HS-5 (cell line): ENCODE data around the gene ESR1.
"Not testable (repeated sequence)": the region's sequence is repeated elsewhere in the genome, so short reads cannot be mapped to it uniquely, and the experiment has no call there.

Experiments used
- DNase-seq: peaks from one replicate; pipeline ENCODE4 v3.0.0-alpha.2; 2012; ENCODE audit warnings: low read depth

The ESR1 gene

DNA sequence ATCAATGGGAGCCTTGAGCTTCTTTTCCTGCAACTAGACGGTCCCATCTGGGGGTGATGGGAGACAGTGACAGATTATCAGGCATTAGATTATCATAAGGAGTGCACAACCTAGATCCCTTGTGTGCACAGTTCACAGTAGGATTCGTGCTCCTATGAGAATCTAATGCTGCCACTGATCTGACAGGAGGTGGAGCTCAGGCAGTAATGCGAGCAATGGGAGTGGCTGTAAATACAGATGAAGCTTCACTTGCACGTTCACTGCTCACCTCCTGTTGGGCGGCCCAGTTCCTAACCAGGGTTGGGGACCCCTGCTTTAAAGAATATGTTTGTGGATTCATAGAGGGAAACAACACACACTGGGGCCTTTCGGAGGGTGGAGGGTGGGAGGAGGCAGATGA is 180.7 kb downstream of the ESR1 start:
- DNase-seq, result not testable (repeated sequence)

DNA sequence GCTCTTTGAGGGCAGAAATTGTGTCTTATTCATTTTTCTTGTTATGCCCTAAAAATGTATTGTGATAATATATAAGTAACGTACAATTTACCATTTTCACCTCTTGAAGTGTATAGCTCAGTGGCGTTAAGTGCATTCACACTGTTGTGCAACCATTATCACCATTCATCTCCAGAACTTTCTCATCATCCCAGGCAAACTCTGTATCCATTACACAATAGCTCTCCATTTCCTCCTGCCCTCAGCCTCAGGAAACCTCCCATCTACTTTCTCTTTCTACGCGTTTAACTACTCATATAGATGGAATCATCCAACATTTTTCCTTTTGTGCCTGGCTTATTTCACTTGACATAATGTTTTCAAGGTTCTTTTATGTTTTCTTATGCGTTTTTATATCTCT is 184.6 kb downstream of the ESR1 start:
- DNase-seq, result no peak

DNA sequence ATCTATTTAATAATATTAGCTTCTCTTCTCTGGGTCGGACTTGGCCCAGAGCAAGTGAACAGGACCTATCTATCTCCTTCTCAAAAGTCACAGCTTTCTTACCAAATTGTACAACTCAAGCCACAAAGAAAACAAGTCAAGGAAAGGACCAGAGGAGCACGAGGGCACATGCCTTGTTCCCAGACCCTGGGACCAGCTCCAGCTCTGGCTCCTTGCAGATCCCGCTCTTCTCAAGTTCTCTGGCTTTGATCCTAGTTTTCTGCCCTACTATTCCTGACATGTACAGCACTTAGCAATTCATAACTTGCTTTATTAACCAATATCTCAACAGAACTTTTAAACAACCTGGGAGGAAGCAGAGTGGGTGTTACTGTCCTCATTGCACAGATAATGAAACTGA is 185.9 kb downstream of the ESR1 start:
- DNase-seq, result no peak

DNA sequence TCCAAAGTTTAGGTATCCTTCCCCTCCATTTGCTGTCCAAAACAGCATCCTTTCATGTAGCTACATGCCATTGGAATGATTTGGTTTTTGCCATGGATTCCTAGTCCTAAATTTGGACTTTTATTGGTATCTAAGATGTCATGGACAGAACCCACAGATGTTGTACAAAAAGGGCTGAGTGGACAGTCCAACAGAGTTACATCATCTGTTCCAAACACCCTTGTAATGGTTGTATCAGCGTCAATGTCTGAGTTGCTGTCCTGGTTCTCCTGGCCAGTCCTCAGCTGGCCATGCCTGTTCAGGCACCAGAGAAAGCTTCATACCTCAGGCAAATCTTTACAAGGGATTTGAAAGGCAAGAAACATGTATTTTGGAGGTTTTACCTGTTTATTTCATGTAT is 191.3 kb downstream of the ESR1 start:
- no peak for DNase-seq

DNA sequence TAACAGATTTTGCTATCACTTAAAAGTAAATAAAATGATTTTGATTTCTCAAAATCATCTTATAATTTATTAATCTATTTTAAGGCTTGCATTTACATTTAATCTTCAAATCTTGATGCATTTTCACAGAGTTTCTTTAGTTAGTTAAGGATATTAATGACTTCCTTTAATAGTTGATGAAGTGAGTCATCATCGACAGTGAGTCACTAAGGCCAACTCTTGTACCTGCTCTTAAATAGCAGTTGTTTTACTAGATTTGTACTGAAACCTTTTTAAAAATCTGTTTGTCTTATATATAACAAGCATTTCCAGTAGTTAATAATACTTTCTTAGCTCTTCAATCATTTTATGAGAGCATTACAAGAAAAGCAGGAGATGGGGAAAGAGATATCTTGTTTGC is 191.7 kb downstream of the ESR1 start:
- DNase-seq, result no peak

DNA sequence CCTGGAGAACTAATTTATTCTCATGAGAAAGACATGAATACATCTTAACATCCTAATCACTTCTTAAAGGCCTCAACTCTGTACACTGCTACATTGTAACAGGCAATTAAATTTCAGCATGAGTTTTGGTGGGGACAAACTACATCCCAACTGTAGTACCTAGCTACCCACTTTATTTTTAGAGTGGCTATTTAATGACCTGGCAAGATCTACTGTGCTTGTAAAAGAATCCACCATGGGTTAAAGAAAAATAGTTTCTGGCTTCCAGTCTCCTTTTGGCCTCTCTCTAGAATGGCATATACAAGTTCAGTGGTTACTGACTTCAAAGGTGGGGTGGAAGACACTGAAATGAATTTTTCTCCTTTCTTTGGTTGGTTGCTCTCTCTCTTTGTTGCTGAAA is 193.9 kb downstream of the ESR1 start:
- no peak for DNase-seq

DNA sequence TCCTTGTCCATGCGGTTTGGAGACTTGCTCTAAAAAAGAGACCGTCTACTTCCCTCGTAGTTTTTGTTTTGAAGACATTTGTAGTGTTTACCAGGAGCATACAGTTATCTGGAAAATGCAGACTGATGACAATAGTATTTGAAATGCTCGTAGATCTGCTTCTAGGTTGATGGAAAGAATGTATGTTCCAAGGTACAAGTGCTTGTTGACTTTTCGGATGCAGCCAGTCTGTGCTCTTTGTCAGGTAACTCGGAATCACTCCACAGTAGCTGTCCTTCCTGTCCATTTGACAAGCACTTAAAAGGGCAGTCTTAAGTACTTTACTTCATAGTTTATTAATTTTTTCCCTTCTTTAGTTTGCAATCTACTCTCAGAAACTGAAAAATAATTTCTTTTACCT is 194.8 kb downstream of the ESR1 start:
- DNase-seq, result no peak

DNA sequence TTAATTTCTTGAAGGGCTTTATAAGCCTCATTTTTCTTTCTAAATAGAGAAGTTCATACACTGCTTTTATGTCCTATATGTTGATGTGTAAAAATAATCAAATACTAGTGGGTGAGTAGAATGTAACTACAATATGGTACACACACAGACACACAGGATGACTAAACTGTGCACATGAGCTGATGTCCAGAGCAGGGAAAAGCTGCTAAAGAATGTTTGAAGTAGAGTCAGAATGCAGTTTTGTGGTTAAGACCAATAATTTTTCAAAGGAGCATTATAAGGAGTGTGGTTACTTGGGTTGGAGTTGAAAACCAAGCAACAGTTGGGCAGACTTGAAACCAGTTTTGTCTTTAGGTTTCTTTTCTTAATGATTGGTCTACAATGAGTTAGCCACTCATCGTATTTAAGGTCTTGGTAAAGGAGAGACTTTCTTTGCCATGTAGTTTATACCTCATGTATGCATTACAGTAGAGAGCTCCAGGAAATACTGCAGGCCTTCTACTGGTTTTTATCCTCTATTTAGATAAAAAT is 196.6 kb downstream of the ESR1 start:
- no peak for DNase-seq

DNA sequence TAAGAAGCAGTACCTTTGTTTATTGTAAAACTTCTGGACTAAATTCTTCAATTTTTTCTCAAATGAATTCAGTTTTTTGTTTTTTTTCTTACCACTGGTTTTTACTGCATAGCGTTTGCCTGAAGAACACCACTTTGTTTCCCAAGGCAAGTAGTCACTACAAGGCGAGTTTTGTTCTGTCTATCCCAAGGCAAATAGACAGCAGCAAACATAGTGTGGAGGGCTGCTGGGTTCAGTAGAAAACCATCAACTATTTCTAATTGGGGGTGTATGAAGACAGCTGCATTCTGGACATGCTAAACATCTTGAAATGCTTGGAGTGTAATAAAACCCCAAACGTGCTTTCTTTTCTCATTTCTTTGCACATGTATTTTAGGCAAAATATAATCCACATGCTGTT is 197.4 kb downstream of the ESR1 start:
- no peak for DNase-seq

DNA sequence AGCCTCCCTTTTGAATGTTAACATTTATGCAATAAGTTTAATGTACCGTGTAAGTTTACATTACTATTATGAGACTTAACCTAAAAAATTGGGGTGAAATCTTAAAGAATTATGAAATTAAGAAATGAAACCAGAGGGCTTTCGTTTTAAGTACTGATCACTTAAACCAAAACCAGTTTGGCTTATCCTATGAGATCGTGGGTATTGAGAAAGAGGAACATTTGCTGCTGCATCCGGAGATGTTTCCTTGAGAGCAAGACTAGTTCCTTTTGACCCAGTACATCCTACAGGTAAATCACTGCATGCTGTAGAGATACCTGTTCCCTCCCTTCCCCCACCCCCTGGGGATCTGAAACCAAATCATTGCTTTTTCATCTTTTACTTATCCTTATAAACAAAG is 201.3 kb downstream of the ESR1 start:
- no peak for DNase-seq

DNA sequence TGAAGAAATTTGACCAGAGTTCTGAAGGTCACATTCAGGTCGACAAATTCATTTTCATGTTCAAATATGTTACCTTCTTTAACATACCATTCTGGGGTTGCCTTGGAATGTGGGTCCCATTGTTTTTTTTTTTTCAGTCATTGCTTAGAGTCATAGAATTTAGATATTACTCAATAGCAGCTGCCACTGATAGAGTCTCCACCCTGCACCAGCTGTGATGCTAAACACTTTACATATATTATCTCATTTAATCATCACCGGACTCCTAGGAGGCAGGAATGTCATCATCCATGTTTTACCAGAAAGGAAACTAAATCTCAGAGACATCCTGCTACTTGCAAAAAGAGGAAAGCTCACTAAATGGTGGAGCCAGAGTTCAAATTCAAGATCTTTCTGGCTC is 204.7 kb downstream of the ESR1 start:
- DNase-seq, result no peak

DNA sequence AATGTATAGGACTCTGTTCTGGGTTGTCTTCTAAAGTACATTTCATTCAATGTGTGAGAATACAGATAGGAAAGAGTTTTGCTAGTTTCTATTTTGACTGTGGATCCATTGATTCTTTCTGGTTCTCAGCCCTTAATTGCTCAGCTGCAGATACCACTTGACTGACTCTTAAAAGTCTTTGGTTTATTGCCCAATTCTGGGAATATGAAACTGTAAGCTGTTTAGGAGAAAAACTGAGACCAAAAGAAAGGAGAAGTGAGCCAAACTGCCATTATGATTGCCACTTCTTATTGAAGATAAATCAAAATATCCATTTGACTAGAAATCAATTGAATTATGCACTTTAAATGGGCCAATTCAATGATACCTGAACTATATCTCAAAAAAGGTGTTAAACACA is 211.4 kb downstream of the ESR1 start:
- no peak for DNase-seq

DNA sequence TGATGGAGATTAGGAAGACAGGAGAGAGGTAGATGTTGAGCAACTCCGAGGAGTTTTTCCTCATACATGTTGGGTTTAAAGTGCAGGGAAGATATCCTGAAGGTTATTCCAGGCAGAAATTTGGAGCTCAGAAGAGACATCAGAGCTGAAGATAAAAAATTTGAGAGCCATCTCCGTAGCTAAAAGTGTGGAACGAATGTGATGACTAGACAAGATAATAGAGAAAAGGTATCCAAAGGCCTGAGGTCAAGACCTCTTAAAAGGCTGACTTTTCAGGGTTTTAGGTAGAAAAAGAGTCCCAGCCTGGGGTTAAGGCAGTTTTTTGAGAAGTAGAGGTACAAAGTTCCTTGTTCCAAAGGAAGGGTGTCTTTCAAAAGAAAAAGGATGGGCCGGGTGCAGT is 214.8 kb downstream of the ESR1 start:
- no peak for DNase-seq

DNA sequence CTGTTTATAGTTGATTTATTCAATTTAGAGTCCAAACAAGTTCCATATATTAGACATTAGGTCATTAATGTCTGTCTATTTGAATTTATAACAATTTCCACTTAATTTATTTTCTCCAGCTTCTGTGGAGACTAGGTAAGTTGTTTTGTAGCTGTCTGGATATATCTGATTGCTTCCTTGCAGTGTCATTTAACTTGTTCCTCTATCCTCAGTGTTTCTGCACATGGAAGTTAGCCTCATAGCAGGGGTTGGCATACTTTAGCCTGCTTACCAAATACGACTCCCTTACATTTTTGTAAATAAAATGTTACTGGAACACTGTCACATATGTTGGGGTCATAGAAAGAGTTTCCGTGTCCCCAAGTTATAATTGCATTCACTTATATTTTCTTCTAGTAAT is 216.1 kb downstream of the ESR1 start:
- no peak for DNase-seq

DNA sequence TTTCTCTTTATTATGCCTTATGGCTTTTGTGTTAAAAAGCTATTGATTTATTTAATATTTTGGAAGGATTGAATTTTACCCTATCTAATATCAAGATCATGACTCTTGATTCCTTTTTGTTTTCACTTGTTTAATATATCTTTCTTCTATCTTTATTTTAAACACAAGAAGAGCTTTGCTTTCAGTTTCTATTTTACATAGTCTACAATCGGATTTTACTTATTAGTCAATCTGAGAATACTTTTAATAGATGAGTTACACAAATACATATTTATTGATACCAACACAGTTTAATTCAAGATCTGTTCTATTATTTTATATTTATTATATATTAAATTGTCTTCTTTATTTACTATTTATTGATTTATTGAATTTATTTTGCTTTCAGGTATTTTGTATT is 218.8 kb downstream of the ESR1 start:
- DNase-seq, result no peak

DNA sequence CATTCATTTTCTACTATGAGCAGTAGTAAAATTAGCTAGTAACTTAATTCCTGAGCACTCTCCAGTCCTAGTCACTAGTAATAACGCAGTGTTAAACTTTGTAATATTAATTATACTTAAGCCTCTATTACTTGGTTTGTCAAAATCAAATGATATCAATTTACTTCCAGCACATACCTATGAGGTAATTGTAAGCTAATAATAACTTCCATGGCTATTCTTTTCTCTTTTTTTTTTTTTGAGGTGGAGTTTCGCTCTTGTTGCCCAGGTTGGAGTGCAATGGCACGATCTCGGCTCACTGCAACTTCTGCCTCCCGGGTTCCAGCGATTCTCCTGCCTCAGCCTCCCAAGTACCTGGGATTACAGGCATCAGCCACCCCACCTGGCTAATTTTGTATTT is 219.3 kb downstream of the ESR1 start:
- DNase-seq, result not testable (repeated sequence)

DNA sequence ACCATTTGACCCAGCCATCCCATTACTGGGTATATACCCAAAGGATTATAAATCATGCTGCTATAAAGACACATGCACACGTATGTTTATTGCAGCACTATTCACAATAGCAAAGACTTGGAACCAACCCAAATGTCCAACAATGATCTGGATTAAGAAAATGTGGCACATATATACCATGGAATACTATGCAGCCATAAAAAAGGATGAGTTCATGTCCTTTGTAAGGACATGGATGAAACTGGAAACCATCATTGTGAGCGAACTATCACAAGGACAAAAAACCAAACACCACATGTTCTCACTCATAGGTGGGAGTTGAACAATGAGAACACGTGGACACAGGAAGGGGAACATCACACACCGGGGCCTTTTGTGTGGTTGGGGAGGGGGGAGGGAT is 226.3 kb downstream of the ESR1 start:
- DNase-seq, result not testable (repeated sequence)

DNA sequence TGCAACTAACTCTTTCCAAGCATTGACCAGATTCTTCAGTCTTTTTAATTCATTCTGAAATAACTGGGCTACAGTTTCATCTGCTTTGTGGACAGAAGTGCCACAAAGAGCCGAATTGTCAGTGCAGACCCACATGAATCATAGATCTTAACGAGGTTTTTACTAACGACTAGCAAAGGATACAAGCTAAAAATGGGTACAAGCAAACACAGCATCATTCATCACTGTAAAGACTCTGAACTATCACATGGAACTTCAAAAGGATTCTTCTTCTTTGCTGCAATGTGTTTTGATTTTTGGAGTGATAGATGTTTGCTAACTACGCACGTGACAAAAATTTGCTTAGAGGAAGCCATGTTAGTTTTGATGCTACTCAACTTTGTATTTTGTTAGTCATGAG is 227.1 kb downstream of the ESR1 start:
- no peak for DNase-seq

DNA sequence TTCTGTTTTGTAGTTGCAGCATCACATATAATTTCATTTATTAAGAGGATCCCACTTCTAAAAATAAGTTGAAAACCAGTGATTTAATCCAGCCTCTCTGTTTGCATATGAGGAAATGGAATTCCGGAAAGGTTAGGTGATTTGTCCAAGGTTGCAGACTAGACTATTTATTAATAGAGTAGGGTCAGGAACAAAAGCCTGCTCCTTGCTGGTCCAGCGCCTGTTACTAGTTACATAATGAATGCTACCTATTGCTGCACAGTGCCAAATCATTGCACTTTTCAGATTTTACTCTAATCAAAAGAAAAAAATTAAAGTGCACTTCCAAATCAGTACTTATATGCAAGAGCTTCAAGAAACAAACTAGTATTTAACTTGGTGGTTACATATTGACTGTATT is 238.6 kb downstream of the ESR1 start:
- DNase-seq, result no peak

DNA sequence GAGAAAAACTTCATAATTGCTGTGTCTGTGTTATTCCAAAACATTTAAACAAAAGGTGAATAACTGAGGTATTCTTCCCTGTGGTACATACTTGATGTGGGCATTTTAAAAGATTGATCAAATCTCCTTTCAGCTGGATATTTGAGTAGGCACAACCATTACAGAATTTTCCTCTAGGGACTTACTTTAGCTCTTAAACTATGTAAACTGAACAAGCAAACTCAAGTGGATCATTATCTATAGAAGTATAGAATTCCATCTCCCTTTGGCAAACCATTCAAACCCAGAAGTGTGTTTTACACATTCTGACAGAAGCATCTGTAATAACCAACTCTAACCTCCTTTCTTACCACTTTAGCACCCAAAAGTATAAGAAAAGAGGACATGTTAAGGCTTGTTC is 241.4 kb downstream of the ESR1 start:
- DNase-seq, result no peak

DNA sequence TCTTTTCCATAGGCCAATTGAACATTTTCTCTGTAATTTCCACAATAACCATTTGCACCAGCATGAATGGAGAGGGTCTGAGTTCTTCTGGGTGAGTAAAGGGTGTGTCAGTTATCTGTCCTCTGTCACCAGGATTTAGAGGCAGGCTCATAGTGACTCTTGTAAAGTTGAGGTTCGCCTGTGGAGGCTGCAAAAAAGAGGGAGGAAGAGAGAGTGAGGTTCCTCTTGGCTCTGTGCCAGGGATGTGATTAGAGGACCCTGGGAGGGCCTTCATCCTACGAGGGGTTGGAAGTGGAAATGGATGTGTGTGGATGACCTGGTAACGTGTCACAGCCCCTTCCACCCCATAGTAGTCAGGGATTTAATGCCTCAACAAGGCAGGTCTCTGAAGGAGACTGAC is 242.0 kb downstream of the ESR1 start:
- no peak for DNase-seq

DNA sequence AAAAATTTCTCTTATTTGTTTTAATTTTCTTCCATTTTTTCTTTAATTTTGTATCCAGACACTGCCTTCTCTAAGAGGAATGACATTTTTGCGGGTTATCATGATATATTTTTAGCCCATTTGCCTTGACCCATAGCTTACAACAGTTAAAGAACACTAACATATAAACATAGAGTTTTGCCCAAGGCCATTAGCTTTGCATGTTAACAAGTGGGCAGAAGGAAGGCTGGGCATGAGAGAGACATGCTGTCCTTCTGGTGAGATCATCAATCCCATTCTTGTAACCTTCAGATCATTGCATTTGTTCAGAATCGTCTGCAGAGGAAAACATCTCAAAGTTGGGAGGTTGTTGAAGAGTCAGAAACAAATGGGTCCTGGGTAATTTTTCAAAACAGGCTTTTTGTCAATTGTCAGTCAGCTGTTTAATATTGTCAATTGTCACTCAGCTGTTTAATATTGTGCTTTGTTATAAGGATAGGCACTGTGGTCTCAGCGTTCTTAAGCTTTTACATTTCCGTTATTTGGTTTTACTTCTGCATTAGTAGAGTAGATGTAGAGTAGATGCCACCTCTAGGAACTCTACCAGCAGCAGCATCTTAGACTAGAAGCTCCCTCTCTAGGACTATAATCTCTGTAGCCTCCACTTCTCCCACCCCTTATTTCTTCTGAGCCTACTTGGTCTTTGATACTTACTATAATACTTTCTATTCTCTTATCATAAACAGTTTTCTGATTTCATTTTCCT is 243.1 kb downstream of the ESR1 start:
- DNase-seq, result no peak

DNA sequence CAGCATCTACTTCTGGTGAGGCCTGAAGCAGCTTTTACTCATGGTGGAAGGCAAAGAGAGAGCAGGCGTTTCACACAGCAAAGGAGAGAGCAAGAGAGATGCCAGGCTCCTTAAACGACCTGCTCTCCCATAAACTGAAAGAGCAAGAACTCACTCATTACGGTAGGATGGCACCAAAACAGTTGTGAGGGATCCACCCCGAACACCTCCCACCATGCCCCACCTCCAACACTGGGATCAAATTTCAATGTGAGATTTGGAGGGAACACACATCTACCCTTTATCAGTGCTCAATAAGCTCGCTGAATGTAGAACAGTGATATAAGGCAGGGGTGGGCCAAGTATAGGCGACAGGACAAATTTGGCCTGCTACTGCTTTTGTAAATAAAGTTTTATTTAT is 244.6 kb downstream of the ESR1 start:
- DNase-seq, result no peak

DNA sequence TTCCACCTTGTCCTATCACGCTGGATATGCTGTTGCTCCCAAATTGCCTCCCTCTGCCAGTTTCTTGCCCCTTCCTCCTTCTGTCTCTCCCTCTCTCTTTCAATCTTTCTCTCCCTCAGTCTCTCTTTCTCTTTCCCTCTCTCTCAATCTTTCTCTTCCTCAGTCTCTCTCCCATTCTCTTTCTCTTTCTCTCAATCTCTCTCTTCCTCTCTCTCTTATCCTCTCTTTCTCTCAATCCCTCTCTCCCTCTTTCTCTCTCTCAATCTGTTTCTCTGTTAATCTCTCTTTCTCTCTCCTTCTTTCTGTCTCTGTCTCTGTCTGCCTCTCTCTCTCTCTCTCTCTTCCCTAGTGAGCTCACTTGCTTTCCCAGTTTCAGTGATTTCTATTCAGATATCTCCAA is 245.8 kb downstream of the ESR1 start:
- no peak for DNase-seq
